Measurements from ENCODE around the gene ARHGAP15.
A peak's percentile ranks its signal among the peaks of the same experiment; 100 is the strongest.

ARHGAP15 gene

GRCh38 chr2:143382573-143382972 is 253.4 kb downstream of the ARHGAP15 start:
- no peak overlapping the region for H3K4me3 ChIP-seq (ENCODE audit: low read depth, low read length)
- DNase-seq (ENCODE audit: low read depth), result no peak
- no peak for TF ChIP-seq CTCF (conservative IDR thresholded peaks at IDR 0.05; ENCODE audit: low read depth, low read length)

- H3K4me3 ChIP-seq (ENCODE audit: low read depth, low read length), result no peak overlapping the region
- no peak for TF ChIP-seq CTCF (conservative IDR thresholded peaks at IDR 0.05; ENCODE audit: low read depth, low read length)
These were observed 253.8 kb downstream of the ARHGAP15 start for GRCh38 chr2:143383016-143383415.

GRCh38 chr2:143384111-143384510 is 254.9 kb downstream of the ARHGAP15 start:
- no peak overlapping the region for H3K4me3 ChIP-seq (ENCODE audit: low read depth, low read length)
- DNase-seq (ENCODE audit: low read depth), result no peak
- no peak for TF ChIP-seq CTCF (conservative IDR thresholded peaks at IDR 0.05; ENCODE audit: low read depth, low read length)

More at GRCh38 chr2:143383016-143383415, 253.8 kb downstream of the ARHGAP15 start:
- no peak for DNase-seq (ENCODE audit: low read depth)

GRCh38 chr2:143390171-143390570 is 261.0 kb downstream of the ARHGAP15 start:
- TF ChIP-seq CTCF (conservative IDR thresholded peaks at IDR 0.05; ENCODE audit: low read depth, low read length), result no peak
- H3K4me3 ChIP-seq (ENCODE audit: low read depth, low read length), result no peak overlapping the region
- DNase-seq (ENCODE audit: low read depth), result no peak

GRCh38 chr2:143392358-143392757 is 263.1 kb downstream of the ARHGAP15 start:
- DNase-seq (ENCODE audit: low read depth), result no peak
- TF ChIP-seq CTCF (conservative IDR thresholded peaks at IDR 0.05; ENCODE audit: low read depth, low read length), result no peak
- no peak overlapping the region for H3K4me3 ChIP-seq (ENCODE audit: low read depth, low read length)

GRCh38 chr2:143394062-143394461 is 264.8 kb downstream of the ARHGAP15 start:
- H3K4me3 ChIP-seq (ENCODE audit: low read depth, low read length), result no peak overlapping the region
- TF ChIP-seq CTCF (conservative IDR thresholded peaks at IDR 0.05; ENCODE audit: low read depth, low read length), result no peak
- DNase-seq (ENCODE audit: low read depth), result no peak

GRCh38 chr2:143397884-143398614 is 268.8 kb downstream of the ARHGAP15 start:
- peak; percentile 63 for DNase-seq (ENCODE audit: low read depth)

More at GRCh38 chr2:143397884-143398614, 268.8 kb downstream of the ARHGAP15 start:
- no peak for TF ChIP-seq CTCF (conservative IDR thresholded peaks at IDR 0.05; ENCODE audit: low read depth, low read length)
- H3K4me3 ChIP-seq (ENCODE audit: low read depth, low read length), result no peak overlapping the region

All from choroid plexus epithelial cell (primary cell).